Activated CD4-positive, CD25-positive, alpha-beta regulatory T cell treated with anti-CD3 and anti-CD28 coated beads, Interleukin-2, amount 50 U/mL, for 16 hours (primary cell): Measurements from ENCODE around the gene GJC3.
"Not testable (repeated sequence)": the region's sequence is repeated elsewhere in the genome, so short reads cannot be mapped to it uniquely, and the experiment has no call there.

Experiments
- DNase-seq: peaks from one replicate; pipeline ENCODE4 v3.0.0-alpha.2; 2020; ENCODE audit warnings: low read depth, low spot score

The GJC3 gene, protein sequence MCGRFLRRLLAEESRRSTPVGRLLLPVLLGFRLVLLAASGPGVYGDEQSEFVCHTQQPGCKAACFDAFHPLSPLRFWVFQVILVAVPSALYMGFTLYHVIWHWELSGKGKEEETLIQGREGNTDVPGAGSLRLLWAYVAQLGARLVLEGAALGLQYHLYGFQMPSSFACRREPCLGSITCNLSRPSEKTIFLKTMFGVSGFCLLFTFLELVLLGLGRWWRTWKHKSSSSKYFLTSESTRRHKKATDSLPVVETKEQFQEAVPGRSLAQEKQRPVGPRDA

DNA sequence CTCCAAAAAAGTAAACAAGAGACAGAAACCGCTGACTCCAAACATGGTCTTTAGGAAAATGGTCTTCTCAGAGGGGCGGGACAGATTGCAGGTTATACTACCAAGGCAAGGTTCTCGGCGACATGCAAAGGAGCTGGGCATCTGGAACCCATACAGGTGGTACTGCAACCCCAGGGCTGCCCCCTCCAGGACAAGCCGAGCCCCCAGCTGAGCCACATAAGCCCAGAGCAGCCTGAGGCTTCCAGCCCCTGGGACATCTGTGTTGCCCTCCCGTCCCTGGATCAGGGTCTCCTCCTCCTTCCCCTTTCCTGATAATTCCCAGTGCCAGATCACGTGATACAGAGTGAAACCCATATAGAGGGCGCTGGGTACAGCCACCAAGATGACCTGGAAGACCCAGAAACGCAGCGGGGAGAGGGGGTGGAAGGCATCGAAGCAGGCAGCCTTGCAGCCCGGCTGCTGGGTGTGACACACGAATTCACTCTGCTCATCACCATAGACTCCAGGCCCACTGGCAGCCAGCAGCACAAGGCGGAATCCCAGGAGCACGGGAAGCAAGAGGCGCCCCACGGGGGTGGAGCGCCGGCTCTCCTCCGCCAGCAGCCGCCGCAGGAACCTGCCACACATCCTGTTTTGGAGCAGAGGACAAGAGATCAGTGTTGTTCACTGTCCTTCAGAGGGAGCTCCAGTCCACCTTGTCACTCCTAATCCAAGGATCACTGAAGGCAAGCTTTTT lies at the start of gene GJC3:
GJC3 (minus strand) TSS at position 627 of the 736 bp plus-strand sequence; CDS start at position 627, 0 bp downstream.
- DNase-seq: no peak

GRCh38 chr7:99976626-99977025 lies 47.2 kb upstream of the GJC3 start:
- no peak for DNase-seq

DNA sequence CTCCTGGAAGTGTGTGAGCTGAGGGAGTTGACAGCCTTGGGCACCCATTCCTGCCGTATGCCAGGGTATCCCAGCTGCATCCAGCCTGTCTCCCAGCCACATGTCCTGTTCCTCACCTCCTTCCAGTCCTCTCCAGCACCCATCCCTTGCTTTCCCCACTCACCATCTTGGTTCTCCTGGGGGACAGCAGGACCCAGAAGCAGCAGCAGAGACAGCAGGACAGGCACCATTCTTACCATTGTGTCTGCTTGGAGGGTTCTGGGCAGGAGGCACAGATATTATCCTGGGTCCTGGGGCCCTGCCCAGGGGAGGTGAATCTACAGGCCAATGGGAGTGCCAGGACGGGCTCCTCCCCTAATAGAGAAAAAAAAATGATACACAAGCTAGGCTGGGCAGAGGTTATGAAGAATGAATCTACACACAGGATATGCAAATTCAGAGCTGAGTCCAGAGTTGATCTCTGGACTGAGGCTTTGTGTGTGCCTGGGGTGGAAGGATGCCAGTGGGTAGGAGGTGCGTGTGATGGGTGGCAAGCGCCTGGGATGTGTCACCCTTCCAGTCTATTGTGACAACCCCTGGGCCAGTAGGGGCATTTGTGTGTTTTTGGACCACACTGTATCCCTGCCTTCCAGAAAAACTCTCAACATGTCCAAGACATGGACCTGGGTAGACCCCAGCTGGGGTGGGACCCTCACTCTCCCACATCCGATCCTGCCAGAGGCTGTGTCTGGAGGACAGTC lies 46.5 kb upstream of the GJC3 start, which contains the start of gene AZGP1:
AZGP1 (minus strand) TSS at position 250 of the 740 bp plus-strand sequence; CDS start at position 239, 11 bp downstream.
- no peak for DNase-seq

- DNase-seq: no peak
Observed at GRCh38 chr7:99974681-99975080, 45.3 kb upstream of the GJC3 start.

GRCh38 chr7:99973817-99974216 lies 44.4 kb upstream of the GJC3 start:
- not testable (repeated sequence) for DNase-seq

- DNase-seq: no peak
Observed at GRCh38 chr7:99971242-99971641, 41.8 kb upstream of the GJC3 start.

GRCh38 chr7:99969813-99970212 lies 40.4 kb upstream of the GJC3 start:
- not testable (repeated sequence) for DNase-seq

GRCh38 chr7:99969298-99969697 lies 39.9 kb upstream of the GJC3 start:
- DNase-seq: no peak

DNA sequence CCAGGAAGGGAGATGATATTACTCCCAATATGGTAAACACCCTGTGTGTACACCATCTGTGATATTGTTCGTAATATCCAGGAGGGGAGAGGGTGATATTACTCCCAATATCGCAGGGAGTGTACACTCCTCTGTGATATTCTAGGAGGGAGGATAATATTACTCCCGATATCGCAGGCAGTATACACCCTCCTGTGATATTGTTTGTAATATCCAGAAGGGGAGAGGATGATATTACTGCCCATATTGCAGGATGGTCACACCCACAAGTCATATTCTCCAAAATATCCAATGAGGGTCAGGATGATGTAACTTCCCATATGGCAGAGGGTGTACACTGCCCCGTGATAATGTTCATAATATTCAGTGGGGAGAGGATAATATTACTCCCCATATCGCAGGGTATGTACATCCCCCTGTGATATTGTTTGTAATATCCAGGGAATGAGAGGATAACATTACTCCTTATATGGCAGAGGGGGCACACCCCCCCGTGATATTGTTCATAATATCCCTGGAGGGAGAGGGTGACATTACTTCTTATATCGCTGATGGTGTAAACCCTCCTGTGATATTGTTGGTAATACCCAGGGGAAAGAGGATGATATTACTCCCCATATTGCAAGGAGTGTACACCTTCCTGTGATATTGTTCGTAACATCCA lies 29.3 kb upstream of the GJC3 start:
- no peak for DNase-seq

- DNase-seq: no peak
Observed at GRCh38 chr7:99955247-99955646, 25.8 kb upstream of the GJC3 start.

DNA sequence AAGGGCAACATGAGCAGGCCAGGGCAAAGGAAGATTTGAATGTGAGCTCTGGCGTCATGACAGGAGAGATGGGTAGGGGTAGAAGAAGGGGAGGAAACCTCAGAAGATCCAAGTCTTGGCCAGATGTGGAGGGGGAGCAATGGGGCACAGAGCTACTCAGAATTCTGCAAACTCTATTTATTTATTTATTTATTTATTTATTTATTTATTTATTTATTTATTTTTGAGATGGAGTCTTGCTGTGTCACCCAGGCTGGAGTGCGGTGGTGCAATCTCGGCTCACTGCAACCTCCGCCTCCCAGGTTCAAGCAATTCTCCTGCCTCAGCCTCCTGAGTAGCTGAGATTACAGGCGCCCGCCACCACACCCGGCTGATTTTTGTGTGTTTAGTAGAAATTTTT lies 25.2 kb upstream of the GJC3 start:
- not testable (repeated sequence) for DNase-seq

- no peak for DNase-seq
Observed at GRCh38 chr7:99953649-99954048, 24.2 kb upstream of the GJC3 start.

DNA sequence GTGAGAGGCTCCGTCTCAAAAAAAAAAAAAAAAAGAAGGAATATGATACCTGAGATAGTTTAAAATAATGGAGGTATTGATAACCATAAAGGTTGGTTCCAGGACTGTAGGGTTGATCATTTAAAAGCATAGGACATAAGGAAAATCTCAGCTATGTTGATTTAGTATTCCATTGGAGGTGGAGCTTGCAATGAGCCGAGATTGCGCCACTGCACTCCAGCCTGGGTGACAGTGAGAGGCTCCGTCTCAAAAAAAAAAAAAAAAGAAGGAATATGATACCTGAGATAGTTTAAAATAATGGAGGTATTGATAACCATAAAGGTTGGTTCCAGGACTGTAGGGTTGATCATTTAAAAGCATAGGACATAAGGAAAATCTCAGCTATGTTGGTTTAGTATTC lies 23.2 kb upstream of the GJC3 start:
- DNase-seq: not testable (repeated sequence)

DNA sequence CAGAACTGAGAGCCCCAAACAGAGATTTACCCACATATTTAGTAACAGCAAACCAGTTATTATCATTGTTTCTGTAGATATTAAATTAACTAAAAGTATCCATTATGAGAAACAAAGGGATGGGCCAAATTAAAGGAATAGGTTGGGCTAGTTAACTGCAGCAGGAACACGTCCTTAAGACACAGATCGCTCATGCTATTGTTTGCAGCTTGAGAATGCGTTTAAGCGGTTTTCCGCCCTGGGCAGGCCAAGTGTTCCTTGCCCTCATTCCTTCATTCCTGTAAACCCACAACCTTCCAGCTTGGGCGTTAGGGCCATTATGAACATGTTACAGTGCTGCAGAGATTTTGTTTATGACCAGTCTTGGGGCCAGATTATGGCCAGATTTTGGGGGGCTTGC lies 21.4 kb upstream of the GJC3 start:
- not testable (repeated sequence) for DNase-seq

DNA sequence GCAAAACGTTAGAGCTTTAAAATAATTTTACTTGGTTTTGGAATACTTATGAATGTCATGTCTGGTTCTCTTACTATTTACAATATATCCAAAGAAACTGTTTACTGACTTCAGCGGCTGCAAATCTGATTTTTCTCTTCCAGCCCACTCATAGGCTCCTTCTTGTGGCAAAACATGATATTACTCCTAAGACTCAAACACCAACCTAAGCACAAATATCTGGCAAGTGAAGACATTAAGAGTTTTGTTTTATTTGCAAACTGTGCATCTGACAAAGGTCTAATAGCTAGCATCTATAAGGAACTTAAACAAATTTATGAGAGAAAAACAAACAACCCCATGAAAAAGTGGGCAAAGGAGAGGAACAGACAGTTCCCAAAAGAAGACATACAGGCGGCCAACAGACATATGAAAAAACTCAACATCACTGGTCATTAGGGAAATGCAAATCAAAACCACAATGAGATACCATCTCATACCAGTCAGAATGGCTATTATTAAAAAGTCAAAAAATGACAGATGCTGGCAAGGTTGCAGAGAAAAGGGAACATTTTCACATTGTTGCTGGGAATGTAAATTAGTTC lies 20.3 kb upstream of the GJC3 start:
- no peak for DNase-seq

DNA sequence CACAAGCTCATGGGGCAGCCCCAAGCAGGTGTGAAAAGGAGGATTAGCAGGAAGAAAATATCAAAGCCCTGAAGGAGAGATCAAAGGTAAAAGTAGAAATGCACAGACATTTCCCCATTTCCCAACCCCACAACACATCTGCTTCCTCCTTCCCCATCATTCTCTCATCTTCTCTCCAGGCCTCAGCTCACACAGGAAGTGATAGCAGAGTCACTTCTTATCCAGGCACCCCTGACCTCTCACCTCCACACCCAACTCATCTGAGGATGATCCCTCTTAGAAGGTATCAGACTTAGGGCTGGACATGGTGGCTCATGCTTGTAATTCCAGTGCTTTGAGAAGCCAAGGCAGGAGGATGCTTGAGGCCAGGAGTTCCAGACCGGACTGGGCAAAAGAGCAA lies 18.2 kb upstream of the GJC3 start:
- no peak for DNase-seq

- no peak for DNase-seq
Observed at GRCh38 chr7:99944497-99945070, 15.2 kb upstream of the GJC3 start.

GRCh38 chr7:99943641-99944496 lies 14.4 kb upstream of the GJC3 start:
- no peak for DNase-seq

GRCh38 chr7:99938296-99938695 lies 8.9 kb upstream of the GJC3 start:
- DNase-seq: no peak

DNA sequence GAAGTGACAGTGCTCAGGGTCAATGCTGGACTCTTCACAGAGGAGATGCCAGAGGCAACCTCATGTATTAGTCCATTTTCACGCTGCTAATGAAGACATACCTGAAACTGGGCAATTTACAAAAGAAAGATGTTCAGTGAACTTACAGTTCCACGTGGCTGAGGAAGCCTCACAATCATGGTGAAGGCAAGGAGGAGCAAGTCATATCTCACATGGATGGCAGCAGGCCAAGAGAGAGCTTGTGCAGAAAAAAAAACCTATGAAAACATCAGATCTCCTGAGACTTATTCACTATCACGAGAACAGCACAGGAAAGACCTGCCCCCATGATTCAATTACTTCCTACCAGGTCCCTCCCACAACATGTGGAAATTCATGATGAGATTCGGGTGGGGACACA lies 5.6 kb upstream of the GJC3 start:
- DNase-seq: not testable (repeated sequence)
